HG03025 (cell line): ENCODE data around the gene EXD3.

Experiments
- ATAC-seq: cut with Tn5 transposase; IDR thresholded peaks from one replicate; pipeline ENCODE4 v1.9.1; 2021; ENCODE audit warnings: mild to moderate bottlenecking, moderate library complexity; ENCODE audit not compliant: unreplicated experiment, low FRiP score

The EXD3 gene

DNA sequence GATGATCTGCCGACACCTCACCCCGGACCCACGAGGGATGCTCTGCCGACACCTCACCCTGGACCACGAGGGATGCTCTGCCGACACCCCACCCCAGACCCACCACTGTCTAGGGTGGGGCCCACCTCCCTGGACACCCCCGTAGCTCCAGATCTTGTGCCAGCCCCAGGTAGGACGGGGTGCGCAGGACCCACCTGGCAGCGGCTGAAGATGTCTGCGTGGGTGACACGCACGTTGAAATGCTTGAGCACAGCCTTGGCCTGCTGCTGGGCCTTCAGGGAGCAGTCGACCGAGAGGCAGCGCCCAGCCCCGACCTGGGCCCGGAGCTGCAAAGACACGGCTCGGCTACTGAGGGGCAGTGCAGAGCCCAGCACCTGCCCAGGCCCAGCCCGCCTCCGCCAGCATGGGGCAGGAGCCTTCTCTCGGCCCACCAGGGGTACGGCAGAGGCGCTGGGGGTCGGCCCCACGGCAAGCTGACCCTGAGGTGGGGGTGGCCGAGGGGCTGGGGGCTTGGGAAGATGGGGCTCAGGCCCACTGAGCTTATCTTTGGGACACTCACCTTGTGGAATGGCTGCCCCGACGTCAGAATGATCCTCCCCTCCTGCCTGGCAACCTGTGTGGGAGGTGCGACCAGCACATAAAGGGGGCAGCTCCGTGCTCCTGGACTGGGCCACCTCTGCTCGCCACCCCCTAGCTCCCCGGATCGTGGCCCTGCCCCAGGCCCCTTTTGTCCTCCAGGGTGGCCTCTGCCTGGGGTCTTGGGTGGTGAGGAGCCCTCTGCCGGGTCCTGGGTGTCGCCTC lies 99.2 kb downstream of the EXD3 start:
- no peak for ATAC-seq

DNA sequence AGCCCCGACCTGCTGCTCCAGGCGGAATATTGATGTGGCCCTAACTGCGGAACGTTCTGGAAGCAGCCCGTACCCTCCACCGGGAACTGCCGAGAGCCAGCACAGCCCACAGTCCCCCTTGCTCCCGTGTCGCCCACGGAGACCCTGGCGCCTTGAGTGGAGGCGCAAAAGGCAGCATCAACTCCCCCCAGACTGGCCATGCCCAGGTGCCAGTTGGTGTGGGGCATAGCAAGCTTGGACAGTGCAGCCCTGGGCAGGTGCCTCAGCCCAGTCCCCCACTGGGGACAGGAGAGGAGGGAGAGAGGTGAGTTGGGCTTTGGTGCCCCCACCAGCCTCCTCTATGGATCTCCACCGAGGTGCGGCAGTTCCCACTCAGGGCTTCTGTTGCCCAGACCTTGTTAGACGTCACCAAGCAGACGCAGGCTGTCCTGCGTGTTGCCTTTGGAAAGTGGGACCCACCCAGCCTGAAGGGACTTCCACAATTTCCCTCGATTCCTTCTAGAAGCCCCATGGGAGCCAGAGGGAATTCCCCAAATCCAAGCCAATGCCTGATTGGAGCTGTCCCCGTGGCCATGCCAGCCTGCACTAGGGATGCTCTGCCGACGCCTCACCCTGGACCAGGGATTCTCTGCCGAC lies 101.1 kb downstream of the EXD3 start:
- ATAC-seq = no peak

DNA sequence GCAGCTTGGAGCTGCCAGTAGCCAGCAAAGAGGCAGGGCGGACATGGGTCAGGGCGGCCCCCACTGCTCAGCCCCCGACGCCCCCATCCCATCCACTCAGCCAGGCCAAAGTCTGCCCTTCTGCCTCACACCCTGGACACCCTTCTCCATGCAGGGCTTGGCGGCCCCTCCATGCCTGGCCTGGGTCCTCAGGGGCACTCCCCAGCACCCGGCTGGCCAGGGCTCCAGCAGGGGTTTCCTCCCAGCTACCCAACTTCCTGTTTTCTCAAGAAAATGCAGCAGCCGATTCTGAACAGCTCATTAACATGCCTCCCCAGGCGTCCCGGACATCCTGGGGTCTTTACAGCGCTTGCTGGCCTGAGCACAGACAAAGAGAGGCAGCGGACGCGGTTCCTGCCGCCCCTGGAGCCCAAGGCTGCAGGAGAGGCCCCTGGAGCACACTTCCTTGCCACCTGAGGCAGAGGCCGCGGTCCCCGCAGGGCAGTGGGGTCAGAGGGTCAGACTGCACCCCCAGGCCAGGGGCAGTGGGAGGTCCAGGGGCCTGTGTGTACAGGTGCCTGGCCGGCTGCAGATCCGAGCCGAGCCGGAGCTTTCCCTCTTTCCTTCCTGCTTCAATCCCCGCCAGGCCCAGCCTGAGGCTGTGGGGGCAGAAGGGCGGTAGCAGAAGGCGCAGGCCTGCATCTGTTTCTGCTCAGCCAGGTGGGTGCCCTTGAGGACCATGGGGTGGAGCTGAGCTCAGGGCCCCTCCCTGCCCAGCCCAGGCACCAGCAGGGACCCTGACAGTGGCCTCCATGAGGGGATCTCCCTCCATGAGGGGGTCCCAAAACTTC lies 102.2 kb downstream of the EXD3 start:
- no peak for ATAC-seq

DNA sequence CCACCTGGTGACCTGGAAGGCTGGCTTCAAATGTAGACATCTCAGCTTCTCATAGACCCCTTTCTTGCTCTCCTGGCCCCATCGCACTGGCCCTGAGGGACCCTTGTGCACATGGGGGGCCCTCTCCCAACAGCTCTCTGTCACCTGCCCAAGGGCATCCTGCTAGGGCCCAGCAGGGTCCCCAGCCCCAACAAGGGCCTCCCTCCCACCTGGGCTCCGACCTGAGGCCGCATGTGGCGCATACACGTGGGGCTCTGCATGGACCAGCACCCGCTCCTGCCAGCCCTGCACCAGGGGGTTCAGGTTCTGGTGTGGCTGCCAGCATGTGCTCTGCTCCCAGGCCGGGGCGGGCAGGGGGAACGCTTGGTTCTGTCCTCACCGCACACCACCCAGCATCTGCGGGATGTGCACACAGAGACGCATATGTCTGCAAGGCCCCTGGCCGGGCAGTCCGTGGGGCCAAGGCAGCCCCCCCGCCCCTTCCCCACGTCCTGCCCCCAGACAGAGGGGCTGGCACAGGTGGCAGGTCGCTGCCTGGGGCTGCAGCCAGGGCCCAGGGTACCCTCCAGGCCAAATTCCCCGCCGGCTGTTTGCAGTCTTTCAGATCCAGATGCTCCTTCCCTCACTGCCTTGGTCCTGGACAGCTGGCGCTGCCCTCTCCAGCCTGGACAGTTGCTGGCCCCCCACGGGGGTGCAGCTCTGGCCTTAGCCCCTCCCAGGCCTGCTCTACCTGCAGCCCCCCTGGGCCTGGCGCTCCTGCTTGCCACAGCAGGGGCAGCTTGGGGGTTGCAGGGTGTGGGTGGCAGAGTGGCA lies 103.0 kb downstream of the EXD3 start:
- ATAC-seq = no peak

DNA sequence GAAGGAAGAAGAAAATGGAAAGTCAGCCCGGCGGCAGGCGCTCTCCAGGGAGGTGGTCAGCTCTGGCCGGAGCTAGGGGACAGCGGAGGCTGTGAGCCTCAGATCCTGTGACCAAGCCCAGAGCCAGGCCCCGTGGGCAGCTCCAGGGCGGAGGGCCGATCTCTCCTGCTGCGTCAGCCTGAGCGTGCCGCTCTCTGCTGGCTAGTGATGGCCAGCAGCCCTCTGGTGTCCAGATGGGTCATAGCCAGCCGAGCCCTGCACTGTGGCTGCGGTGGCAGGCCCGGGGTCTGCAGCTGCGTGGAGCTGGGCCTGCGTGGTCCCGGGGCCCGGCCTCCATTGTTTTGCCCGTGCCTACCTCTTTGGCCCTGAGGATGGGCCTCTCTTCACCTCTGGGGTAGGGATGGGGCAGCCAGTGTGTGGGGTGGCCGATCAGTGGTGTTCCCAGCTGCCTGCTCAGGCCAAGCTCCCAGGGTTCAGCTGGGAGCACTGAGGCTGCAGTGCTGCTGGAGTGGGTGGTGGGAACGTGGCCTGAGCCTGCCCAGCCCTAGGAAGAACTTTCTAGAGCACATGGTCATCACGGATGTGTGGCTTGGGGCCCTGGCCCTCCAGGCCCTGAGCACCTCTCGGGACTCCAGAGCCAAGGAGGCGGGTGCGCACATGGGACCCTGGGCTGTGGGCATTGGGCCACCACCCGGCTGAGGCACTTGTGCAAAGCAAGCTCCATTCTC lies 103.8 kb downstream of the EXD3 start:
- no peak for ATAC-seq

DNA sequence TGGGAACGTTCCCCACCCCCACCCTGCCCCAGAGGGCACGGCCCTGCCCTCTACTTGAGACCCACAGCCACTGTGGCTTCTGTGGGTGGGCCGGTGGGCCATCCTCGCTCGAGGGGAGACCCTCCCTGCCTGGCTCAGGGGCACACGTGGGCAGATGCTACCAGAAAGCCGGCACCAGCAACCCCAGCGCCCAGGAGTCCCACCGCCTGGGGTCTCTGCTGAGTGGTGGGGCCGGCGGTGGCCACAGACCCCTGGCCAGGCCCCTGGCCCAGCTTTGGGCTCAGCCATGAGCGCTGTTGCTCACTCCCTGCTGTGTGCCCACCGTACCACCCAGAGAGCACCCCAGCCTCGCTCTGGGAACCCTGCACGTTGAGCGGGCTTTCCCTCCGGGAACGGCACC lies 104.4 kb downstream of the EXD3 start:
- ATAC-seq = no peak

DNA sequence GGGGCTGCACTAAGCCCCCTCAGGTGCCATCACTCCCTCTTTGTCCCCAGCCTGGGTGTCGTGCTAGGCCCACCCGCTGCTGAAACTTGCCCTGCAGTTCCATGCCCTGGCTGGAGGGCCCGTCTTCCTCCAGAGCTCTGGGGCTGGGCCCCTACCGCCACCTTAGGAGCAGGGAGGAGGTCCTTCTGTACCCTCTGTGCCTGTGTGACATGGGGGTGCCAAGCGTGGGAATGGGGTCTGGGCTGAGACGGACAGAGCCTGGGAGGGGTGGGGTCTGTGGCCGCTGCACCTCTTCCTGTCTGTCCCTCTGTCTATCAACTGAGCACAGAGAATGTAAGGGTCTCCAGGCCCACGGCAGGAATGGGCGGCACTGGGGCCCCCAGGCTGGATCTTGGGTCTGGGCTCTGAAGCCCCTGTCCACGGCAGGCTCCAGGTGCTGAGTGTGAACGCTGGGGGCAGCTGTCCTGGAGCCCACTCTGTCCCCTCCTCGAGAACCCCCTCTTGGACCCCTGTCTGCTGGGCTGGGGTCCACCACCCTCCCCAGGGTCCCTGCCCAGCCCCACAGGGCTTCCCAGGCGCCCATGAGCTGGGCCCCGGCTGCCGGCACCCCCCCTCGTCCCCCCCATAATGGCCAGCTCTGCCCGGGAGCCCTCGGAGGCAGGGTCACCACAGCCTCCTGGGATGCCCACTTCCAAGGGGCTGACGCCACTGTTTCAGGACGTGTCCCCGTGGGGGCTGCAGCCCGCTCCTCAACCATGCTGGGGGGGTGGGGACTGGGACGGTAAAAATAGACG lies 105.0 kb downstream of the EXD3 start:
- no peak for ATAC-seq

DNA sequence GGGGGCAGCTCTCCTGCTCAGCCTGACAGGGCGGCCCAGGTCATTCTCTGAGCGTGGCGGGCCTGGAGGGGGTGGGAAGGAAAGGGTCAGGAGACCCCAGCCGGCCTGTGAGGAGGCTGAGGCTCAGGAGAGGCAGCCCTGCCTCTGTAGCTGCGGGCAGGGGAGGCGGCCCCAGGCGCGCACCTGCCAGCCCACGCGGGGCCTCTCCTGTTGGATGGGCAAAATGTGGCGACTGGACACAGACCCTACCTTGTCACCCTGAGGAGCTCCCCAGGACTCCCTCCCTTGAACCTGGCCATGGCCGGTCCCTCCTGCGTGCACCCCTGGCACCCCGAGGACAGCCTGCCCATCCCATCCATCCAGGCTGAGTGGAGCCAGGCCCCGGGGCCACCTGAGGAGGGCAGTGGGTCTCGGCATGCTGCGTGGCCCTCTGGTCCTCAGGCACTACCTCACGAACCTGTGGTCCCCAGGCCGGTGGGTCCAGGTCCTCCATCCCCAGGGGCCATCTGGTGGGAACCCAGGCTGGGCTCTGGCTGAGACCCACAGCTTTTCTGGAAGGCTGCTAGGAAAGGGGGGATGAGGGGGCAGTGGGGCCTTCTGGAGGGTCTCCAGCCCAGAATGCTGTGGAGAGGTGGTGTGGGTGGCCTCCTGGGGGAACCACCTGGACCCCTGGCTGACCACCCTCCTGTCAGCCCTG lies 105.8 kb downstream of the EXD3 start:
- no peak for ATAC-seq

DNA sequence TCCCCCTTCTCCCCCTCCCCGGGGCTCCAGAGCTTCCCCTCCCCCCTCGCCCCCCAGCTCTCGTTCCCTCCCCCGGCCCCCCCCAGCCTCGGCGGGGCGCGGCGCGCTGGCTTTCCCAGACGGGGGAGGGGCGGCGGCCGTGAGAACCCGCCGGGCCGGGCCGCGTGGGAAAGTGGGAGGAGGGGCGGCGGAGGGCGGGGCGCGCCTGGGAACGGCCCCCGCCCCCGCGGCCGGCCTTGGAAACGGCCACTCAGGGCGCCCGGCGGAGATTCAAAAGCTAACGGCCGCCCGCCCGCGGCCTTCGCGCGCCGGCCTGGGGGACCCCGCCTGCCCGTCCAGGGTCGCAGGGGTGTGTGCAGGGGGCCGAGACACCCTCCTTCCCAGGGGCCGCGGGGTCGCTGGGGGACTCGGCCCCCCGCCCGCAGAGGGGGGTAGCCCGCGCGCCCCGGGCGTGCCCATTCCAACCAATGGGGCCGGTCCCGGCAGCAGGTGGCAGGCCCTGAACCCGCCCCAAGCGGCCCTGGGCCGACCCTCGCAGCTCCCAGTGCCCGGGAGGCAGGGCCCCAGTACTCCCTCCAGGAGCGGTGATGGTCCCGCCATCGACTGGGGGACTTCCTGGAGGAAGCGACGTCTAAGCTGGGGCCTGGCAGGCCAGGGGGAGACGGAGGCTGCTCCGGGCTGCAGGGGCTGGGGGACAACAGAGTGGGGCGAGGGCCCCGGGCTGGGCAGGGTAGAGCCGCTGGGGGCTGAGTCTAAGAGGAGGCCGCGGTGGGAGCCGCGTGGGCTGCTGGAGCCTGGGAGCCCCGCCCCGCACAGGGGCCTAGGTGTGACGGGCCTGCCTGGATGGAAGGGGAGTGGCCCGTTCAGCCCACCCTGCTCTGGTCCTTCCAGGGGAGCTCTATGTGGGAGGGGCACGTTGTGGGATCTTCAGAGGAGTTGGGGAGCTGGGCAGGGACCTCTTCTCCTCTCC lies 106.7 kb downstream of the EXD3 start:
- ATAC-seq = no peak

DNA sequence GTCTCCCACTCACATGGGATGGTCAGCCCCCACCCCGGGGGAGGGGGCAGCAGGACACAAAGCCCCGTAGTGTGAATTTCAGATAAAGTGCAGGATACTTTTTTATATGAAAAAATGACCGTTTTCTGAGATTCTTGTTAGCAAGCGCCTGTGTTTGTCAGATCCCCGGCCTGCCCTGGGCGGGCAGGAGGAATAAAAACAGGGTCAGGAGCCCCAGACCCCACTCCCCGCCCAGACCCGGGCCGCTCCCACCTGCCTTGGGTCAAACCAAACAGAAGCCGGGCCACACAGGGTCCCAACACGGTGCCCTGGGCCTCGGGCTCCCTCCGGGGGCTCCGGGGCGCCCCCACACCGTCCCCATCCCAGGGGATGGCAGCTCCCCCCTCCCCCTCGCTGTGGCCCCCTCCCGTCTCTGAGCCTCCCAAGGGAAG lies 107.4 kb downstream of the EXD3 start:
- no peak for ATAC-seq

DNA sequence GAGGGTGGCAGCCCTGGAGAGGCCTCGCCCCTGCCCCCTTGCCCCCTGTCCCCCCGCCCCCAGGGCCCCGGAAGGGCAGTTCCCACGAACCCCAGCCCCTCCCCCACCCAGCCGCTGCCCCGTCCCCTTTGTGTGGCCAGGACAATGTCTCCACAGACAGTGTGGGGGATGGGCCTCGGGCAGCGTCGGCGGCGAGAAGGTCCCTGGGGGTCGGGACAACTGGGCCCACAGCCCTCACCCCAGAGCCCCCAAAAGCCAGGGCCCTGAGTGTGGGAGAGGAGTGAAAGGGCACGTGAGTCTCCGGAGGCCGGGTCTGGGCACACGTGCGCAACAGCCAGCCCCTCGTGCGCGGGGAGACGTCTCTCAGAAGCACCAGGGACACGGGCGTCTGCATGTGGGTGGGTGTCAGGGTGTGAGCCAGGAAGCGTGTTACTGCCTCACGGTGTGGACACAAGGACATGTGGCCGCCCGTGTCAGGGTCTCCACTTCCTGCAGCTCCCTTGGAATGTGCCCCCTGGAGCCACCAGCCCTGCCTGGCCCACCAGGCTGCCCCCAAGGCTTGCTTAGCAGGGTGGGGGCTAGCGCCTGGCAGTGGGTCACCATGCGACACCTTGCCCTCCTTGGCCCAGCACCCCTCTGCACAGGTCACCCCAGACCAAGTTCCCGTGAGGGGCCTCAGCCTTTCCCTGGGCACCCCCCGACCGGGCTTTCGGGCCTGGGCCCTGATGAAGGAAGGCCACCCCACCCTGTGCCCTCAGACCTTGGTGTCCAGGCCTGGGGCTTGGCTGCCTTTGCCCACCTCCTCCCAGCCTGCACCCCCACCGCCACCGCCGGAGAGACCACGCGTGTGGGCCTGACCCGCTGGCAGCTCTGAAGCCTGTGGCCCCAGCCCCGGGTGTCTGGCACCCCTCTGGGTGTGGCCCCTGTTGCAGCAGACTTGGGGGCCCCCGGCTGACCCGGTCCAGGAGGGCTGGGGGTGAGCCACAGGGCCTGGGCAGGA lies 108.1 kb downstream of the EXD3 start:
- ATAC-seq = no peak

DNA sequence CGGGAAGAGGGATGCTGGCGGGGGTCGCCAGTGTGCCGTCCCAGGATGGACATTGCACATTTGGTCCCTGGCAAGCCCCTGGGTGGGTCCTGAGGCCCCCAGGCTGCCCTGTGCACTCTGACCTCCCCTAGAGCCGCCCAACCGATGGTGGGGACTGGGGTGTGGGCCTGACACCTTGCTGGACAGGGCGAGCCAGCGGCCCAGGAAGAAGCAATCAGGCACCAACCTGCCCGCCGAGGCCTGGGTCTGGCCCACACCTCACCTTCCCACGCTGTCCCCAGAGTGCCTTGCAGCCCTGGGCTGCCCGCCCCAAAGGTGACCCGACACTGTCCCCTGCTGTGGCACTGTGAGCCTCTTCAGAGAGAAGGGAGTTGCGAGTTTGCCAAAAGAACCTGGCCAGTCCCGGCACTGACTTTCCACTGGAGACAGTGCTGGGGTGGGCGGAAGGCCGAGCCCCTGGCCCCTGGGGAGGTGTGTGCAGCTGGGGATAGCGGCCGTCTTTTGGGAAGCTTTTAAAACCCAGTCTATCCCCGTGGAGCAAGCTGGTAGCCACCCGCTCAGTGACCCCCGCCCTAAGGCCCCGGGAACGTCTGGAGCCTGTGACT lies 108.9 kb downstream of the EXD3 start:
- ATAC-seq = no peak

DNA sequence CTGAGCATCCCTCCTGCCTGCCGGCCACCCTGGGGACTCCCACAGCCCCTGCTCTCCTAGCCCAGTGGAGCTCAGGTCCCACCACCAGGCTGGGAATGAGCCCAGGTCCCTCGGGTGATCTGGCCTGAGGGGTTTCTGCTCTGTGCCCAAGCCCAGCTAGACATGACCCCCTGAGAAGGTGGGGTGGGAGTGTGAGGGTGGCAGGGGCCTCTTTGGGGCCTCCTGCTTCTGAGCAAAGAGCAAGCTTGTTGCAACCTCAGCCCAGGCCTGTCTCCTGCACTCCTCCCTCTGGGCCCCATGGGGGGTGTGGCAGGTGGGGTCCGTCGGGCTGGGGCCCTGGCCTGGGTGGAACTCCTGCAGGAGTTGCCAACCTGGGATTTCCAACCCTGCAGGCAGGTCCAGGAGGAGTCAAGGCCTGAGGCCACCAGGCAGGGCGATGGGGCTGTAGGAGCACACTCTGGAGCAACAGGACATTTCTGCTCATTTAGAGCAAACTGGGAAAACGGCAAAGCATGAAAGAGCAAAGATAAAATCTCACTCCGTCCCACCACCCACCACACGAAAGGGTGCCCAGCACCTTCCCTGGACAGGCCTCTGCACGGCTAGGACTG lies 109.5 kb downstream of the EXD3 start:
- ATAC-seq = no peak

DNA sequence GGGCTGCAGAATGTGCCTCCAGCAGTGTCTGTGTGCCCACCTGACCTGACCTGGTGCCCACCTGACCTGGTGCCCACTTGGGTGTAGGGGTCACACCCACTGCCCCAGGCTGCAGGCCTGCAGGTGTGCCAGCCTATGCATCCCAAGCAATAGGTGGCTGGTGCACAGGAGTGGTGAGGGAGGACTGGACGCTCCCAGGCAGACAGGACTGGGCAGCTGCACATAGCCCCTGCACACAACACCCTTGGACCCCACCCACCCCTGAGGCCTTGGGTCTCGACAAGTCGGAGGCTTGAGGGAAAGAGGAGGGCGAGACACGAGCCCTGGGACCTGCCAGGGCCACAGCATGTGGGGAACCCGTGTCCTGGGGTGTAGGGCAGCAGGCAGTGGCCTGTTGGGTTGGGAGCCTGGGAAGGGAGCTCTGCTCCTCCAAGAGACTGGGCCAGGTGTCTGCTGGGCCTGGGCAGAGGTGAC lies 110.1 kb downstream of the EXD3 start:
- ATAC-seq = no peak
